Panc1 (cell line): ENCODE results near the gene APOE.

ENCODE experiments used
- POLR2AphosphoS5 ChIP-seq: IDR thresholded peaks from 2 replicates; pipeline ENCODE4 v1.6.1; 2012; ENCODE audit warnings: mild to moderate bottlenecking, low read depth, low read length, moderate library complexity
- TCF7L2 ChIP-seq: IDR thresholded peaks from 2 replicates; pipeline ENCODE4 v1.6.1; 2011; ENCODE audit warnings: mild to moderate bottlenecking, low read depth, low read length, inconsistent platforms
- TF ChIP-seq, protein P1 (sequence below): fragments of 450-650 bp; IDR thresholded peaks from 2 replicates; pipeline ENCODE4 v1.5.1; 2017; ENCODE audit warnings: mild to moderate bottlenecking

DNA sequence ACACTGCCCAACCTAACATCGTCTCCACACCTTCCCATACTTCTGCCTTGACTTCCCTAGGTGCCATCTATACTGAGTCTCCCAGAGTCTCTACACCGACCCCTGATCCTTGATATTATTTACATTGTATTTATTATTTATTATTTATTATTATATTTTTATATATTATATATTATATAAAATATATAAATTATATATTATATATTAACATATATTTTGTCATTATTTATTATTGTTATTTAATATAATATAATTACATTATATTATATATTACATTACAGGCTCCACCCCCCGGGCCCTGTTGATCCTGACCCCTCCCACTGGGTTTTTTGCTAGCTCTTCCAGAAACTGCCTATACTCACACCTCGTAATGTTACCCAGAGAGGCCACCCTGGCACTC is 32.9 kb upstream of the APOE start:
- TF ChIP-seq, protein P1, sequence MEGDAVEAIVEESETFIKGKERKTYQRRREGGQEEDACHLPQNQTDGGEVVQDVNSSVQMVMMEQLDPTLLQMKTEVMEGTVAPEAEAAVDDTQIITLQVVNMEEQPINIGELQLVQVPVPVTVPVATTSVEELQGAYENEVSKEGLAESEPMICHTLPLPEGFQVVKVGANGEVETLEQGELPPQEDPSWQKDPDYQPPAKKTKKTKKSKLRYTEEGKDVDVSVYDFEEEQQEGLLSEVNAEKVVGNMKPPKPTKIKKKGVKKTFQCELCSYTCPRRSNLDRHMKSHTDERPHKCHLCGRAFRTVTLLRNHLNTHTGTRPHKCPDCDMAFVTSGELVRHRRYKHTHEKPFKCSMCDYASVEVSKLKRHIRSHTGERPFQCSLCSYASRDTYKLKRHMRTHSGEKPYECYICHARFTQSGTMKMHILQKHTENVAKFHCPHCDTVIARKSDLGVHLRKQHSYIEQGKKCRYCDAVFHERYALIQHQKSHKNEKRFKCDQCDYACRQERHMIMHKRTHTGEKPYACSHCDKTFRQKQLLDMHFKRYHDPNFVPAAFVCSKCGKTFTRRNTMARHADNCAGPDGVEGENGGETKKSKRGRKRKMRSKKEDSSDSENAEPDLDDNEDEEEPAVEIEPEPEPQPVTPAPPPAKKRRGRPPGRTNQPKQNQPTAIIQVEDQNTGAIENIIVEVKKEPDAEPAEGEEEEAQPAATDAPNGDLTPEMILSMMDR = no peak
- TF ChIP-seq POLR2AphosphoS5 (no peak), TCF7L2 (no peak)
